Epithelial cell of proximal tubule (primary cell): Measurements from ENCODE around the gene PRODH. TPM values are rescaled to one million over a fixed set of nuclear protein-coding genes. Genes with fewer than 3 reads are reported as not detected.
"Not testable (repeated sequence)": the region's sequence is repeated elsewhere in the genome, so short reads cannot be mapped to it uniquely, and the experiment has no call there.

Experiments used
- DNase-seq: peaks from one replicate; pipeline ENCODE4 v3.0.0-alpha.2; 2011; ENCODE audit warnings: low read depth
- H3K4me3 ChIP-seq: 2 replicates; pipeline ENCODE4 v1.5.1; 2011; ENCODE audit warnings: low read depth, mild to moderate bottlenecking, low read length
- CTCF ChIP-seq: conservative IDR thresholded peaks from 2 replicates; pipeline ENCODE4 v1.5.1; 2012; ENCODE audit warnings: low read depth, mild to moderate bottlenecking, low read length
- total RNA-seq: library from RNA; depleted of rRNA; stranded (reverse); fragments of >200 nt; gene quantifications from 2 replicates; pipeline ENCODE4 v1.2.3, GENCODE V29; 2015

PRODH gene
- total RNA-seq, 1 donor from 2014 or later, result 2.1 TPM

- H3K4me3 ChIP-seq, DNase-seq: not testable (repeated sequence)
Observed at GRCh38 chr22:18912264-18912946, 23.7 kb downstream of the PRODH start.

DNA sequence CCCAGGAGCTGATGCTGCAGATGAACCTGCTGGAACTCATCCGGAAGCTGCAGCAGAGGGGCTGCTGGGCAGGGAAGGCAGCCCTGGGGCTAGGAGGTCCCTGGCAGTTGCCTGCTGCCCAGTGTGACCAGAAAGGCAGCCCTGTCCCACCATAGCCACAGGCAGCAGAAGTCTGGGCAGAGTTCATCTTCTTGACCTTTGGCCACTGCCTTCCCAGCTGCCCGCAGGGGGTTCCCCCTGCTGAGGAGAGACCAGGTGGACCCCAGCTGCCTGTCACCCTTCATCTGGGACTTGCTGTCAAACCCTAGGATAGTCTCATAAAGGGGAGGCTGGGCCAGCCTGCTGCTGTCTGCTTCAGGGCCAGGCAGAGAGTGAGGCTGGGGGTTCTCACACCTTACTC, 24.6 kb downstream of the PRODH start:
- not testable (repeated sequence) for DNase-seq, H3K4me3 ChIP-seq

GRCh38 chr22:18909556-18909955, 26.5 kb downstream of the PRODH start:
- DNase-seq, result no peak
- no peak overlapping the region for H3K4me3 ChIP-seq
- TF ChIP-seq CTCF, result no peak

DNA sequence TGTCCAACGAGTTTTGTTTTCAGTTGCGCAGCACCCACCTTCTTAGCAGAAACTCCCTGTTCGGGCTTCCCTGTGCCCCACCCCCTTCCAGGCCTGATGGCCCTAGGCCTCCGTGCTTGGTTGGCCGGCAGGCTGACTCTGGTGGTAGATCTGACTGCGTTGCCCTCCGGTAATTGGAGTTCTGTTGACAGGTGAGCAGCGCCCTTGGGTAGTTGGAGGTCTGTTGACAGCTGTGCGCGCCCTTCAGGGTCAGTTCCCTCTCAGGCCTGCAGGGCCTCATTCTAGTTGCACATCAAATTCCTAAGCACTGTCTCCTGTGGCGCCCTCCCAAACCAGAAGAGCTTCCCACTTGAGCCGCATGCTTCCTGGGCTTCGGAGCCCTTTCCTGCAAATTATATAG, 29.2 kb downstream of the PRODH start:
- no peak for TF ChIP-seq CTCF
- no peak for DNase-seq

GRCh38 chr22:18906410-18906745, 29.7 kb downstream of the PRODH start:
- H3K4me3 ChIP-seq, DNase-seq: not testable (repeated sequence)

More for the DNA sequence above, 29.2 kb downstream of the PRODH start:
- H3K4me3 ChIP-seq, result no peak overlapping the region

GRCh38 chr22:18905540-18906409, 30.3 kb downstream of the PRODH start, which contains the start of gene DGCR6:
Gene DGCR6 (plus strand): TSS chr22:18906320. CDS start chr22:18906375, 55 bp downstream.
- DNase-seq, result no peak
- H3K4me3 ChIP-seq, result no peak within 1 kb of the TSS
- TF ChIP-seq CTCF, result no peak

- not testable (repeated sequence) for H3K4me3 ChIP-seq, DNase-seq
Observed at GRCh38 chr22:18896037-18896657, 39.9 kb downstream of the PRODH start.

GRCh38 chr22:18893775-18894174, 42.3 kb downstream of the PRODH start:
- not testable (repeated sequence) for H3K4me3 ChIP-seq, DNase-seq

DNA sequence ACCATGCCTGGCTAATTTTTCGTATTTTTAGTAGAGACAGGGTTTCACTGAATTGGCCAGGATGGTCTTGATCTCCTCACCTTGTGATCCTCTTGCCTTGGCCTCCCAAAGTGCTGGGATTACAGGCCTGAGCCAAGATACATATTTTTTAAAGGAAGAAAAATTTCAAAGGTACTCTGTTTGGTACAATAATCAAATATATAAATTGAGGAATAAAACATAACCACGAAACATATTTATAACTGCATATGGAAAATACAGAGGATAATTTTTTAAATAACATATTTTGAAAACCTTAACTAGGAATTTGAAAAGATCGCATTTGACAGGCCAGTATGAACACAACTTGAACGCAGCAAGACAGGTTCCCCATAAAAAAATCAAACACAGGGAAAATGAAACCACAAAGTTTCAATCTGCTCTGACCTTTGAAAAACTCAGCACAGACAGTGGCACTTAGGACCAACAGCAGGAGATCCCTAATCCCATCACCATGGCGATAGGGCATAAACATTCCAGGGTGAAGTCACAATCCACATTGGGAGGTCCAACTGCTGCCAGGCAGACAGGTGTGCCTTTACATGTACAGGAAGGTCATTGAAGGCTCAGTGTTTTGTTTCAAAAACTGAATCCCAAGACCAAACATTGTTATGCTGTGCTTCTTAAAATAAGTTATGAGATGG, 45.4 kb downstream of the PRODH start:
- DNase-seq, H3K4me3 ChIP-seq: not testable (repeated sequence)

DNA sequence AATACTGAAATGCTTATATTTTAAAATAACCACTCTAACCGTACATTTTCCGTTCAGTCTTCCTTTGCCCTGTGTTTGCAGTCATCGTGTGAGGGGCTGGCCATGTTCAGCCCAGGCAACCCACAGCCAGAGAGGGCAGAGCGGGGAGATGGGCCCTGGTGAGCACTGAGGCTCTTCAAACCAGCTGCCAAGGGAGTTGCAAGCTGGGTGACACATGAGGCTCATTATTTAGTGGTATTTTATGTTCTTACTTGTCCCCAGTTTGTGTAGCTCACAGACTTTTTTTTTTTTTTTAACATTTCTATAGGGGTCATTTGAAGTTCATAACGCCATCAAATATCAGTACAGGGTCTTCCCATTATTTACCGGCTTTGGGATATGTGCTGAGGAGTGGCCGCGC, 48.0 kb downstream of the PRODH start:
- TF ChIP-seq CTCF, result no peak
- DNase-seq, result no peak
- H3K4me3 ChIP-seq, result no peak overlapping the region

- DNase-seq, H3K4me3 ChIP-seq: not testable (repeated sequence)
Observed at GRCh38 chr22:18884465-18884864, 51.6 kb downstream of the PRODH start.

DNA sequence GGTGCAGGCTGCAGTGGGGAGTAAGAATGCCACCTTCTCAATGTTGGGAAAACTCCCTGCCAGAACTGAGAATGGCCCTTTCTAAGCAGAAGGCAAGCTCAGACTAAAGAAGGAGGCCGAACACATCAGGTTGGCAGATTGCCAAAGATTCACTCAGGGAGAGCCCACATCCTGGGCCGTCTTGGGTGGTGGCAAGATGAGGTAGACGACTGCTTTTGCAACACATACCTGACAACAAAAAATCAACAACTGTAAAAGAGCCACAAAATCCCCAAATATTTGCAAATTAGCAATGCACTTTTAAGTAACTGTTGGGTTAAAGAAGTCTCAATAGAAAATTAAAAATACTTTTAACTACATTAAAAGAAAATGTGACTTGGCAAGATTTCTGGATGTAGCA, 54.8 kb downstream of the PRODH start:
- not testable (repeated sequence) for H3K4me3 ChIP-seq, DNase-seq
